ENCODE measurements around the gene MAFF.

The MAFF gene

GRCh38 chr22:38203090-38203810 is 1.5 kb downstream of the MAFF start:
- peak overlapping the region; percentile 96 for H3K4me2 ChIP-seq (ENCODE audit: low read length)
- H3K36me3 ChIP-seq (ENCODE audit: control insufficient read depth in 1 of 2, insufficient read depth in 2 of 2, low read length in 2 of 2): peaks cover 0 to 7% of the 10 kb centered on the region in 2 experiments
- H3K79me1 ChIP-seq (ENCODE audit: low read length): peaks cover 17% of the 10 kb centered on the region
- H3K4me1 ChIP-seq (ENCODE audit: control insufficient read depth in 1 of 2, insufficient read depth in 2 of 2, low read length in 2 of 2): peaks cover 12% of the 10 kb centered on the region in 2 experiments
- H3K27ac ChIP-seq (ENCODE audit: low read depth, low read length): no peak overlapping the region
- peak overlapping the region; percentile 8 for H3K14ac ChIP-seq (ENCODE audit: low read length)
- peak overlapping the region; percentile 76 for H3K4ac ChIP-seq (ENCODE audit: low read depth, low read length)
- H2BK5ac ChIP-seq (ENCODE audit: low read depth, low read length, poor library complexity): no peak overlapping the region
- H4K8ac ChIP-seq (ENCODE audit: low read depth, low read length): peak overlapping the region; percentile 33
- H3K9ac ChIP-seq (ENCODE audit: low read length): peak overlapping the region; percentile 36
- H3K79me2 ChIP-seq (ENCODE audit: control insufficient read depth, insufficient read depth, low read length, poor library complexity): peaks cover 11% of the 10 kb centered on the region
- no peak overlapping the region for H4K12ac ChIP-seq (ENCODE audit: low read depth, low read length)
- H3K23ac ChIP-seq (ENCODE audit: low read length): no peak overlapping the region
- no peak overlapping the region for H2BK12ac ChIP-seq (ENCODE audit: low read length)
- H3K18ac ChIP-seq (ENCODE audit: low read length): peak overlapping the region; percentile 83
- peak overlapping the region; percentile 88 for H3K4me3 ChIP-seq (ENCODE audit: low read depth, low read length)
- H2AFZ ChIP-seq (ENCODE audit: insufficient read depth, low read length, poor library complexity): peak overlapping the region; percentile 33
- peak overlapping the region; percentile 33 for H4K91ac ChIP-seq (ENCODE audit: low read depth, low read length)
- WGBS (ENCODE audit: extremely low coverage, insufficient coverage, insufficient read length): no CpG with 5 or more reads among the region's 19 CpGs
- no peak overlapping the region for H2AK5ac ChIP-seq (ENCODE audit: low read length)
- H2BK120ac ChIP-seq (ENCODE audit: insufficient read depth, low read length, poor library complexity): no peak overlapping the region
- no peaks in the 10 kb centered on the region for H3K27me3 ChIP-seq (ENCODE audit: insufficient read depth, low read length)
- no peaks in the 10 kb centered on the region for H3K9me3 ChIP-seq (ENCODE audit: insufficient read depth, low read depth, low read length)
- peak in 1 of 2 donors; percentile 60 for DNase-seq

DNA sequence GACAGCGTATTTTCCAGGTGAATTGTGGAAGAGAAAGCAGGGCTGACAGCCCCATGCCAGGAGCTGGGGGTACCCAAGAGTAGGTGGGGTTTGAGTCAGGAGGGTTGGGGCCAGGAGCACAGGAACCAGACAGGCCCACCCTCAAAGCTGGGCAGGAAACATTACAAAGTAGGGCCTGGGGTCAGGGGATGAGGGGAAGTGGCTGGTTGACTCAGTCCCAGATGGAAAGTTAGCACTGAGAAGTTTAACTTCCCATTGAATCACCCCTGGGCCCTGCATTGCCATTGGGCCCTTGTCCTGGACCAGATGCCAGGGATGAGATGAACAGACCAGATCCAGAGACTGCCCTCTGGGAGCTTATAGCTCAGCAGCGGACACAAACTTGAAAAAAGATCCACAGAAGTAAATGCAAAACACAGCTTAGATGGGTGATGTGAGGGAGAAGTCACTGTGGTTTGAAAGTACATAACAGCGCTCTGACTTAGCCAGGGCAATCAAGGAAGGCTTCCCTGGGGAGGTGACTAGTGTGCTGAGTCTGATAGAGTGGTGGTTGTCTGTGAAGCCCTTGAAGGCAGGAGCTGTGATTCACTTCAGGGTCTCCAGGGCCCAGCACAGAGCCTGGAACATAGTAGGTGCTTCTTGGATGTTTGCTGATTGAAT is 2.2 kb downstream of the MAFF start:
- DNase-seq: peak in 1 of 2 donors; percentile 30
- peak overlapping the region; percentile 96 for H3K4me2 ChIP-seq (ENCODE audit: low read length)
- no peak overlapping the region for H3K23ac ChIP-seq (ENCODE audit: low read length)
- no peak overlapping the region for H2BK120ac ChIP-seq (ENCODE audit: insufficient read depth, low read length, poor library complexity)
- H4K12ac ChIP-seq (ENCODE audit: low read depth, low read length): no peak overlapping the region
- no peaks in the 10 kb centered on the region for H3K27me3 ChIP-seq (ENCODE audit: insufficient read depth, low read length)
- H3K14ac ChIP-seq (ENCODE audit: low read length): no peak overlapping the region
- H4K8ac ChIP-seq (ENCODE audit: low read depth, low read length): no peak overlapping the region
- H3K27ac ChIP-seq (ENCODE audit: low read depth, low read length): no peak overlapping the region
- peaks cover 12% of the 10 kb centered on the region in 2 experiments for H3K4me1 ChIP-seq (ENCODE audit: control insufficient read depth in 1 of 2, insufficient read depth in 2 of 2, low read length in 2 of 2)
- H3K4ac ChIP-seq (ENCODE audit: low read depth, low read length): peak overlapping the region; percentile 76
- H2AFZ ChIP-seq (ENCODE audit: insufficient read depth, low read length, poor library complexity): no peak overlapping the region
- peaks cover 13% of the 10 kb centered on the region for H3K79me2 ChIP-seq (ENCODE audit: control insufficient read depth, insufficient read depth, low read length, poor library complexity)
- no peak overlapping the region for H3K4me3 ChIP-seq (ENCODE audit: low read depth, low read length)
- peaks cover 17% of the 10 kb centered on the region for H3K79me1 ChIP-seq (ENCODE audit: low read length)
- no peak overlapping the region for H2BK5ac ChIP-seq (ENCODE audit: low read depth, low read length, poor library complexity)
- H3K18ac ChIP-seq (ENCODE audit: low read length): no peak overlapping the region
- no peaks in the 10 kb centered on the region for H3K9me3 ChIP-seq (ENCODE audit: insufficient read depth, low read depth, low read length)
- H3K36me3 ChIP-seq (ENCODE audit: control insufficient read depth in 1 of 2, insufficient read depth in 2 of 2, low read length in 2 of 2): peaks cover 0 to 10% of the 10 kb centered on the region in 2 experiments
- H2BK12ac ChIP-seq (ENCODE audit: low read length): no peak overlapping the region
- no peak overlapping the region for H3K9ac ChIP-seq (ENCODE audit: low read length)
- WGBS (ENCODE audit: extremely low coverage, insufficient coverage, insufficient read length): no CpG with 5 or more reads among the region's 3 CpGs
- H2AK5ac ChIP-seq (ENCODE audit: low read length): no peak overlapping the region
- no peak overlapping the region for H4K91ac ChIP-seq (ENCODE audit: low read depth, low read length)

DNA sequence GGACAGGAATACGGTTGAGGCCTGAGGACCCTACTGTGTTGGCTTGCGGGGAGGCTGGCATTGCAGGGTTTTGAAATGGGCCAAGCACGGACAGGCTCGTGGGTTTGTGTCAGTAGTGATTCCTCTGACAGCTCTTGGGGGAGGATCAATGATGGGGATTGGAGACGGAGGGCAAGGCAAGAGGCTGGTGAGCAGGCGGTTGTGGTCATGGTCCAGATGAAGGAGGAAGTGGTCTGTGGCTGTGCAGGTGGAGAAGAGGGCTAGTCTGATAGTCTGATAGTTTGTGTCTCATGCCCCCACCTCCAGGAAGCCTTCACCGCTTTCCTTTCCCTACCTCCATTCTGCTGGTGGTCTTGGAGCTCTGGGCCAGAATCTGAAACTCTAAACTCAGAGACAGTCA is 3.0 kb downstream of the MAFF start:
- Histone ChIP-seq H2AK5ac (ENCODE audit: low read length) (no peak overlapping the region), H3K4me2 (ENCODE audit: low read length) (no peak overlapping the region), H4K91ac (ENCODE audit: low read depth, low read length) (no peak overlapping the region), H4K8ac (ENCODE audit: low read depth, low read length) (no peak overlapping the region), H2BK5ac (ENCODE audit: low read depth, low read length, poor library complexity) (no peak overlapping the region), H3K9me3 (ENCODE audit: insufficient read depth, low read depth, low read length) (no peaks in the 10 kb centered on the region), H2AFZ (ENCODE audit: insufficient read depth, low read length, poor library complexity) (no peak overlapping the region), H3K27me3 (ENCODE audit: insufficient read depth, low read length) (no peaks in the 10 kb centered on the region), H3K79me2 (ENCODE audit: control insufficient read depth, insufficient read depth, low read length, poor library complexity) (peaks cover 13% of the 10 kb centered on the region), H3K36me3 (ENCODE audit: control insufficient read depth in 1 of 2, insufficient read depth in 2 of 2, low read length in 2 of 2) (peaks cover 0 to 10% of the 10 kb centered on the region in 2 experiments), H3K4me1 (ENCODE audit: control insufficient read depth in 1 of 2, insufficient read depth in 2 of 2, low read length in 2 of 2) (peaks cover 12% of the 10 kb centered on the region in 2 experiments), H2BK120ac (ENCODE audit: insufficient read depth, low read length, poor library complexity) (no peak overlapping the region), H2BK12ac (ENCODE audit: low read length) (no peak overlapping the region), H3K79me1 (ENCODE audit: low read length) (peaks cover 17% of the 10 kb centered on the region), H4K12ac (ENCODE audit: low read depth, low read length) (no peak overlapping the region), H3K4me3 (ENCODE audit: low read depth, low read length) (no peak overlapping the region), H3K23ac (ENCODE audit: low read length) (no peak overlapping the region), H3K9ac (ENCODE audit: low read length) (no peak overlapping the region), H3K18ac (ENCODE audit: low read length) (no peak overlapping the region), H3K14ac (ENCODE audit: low read length) (no peak overlapping the region), H3K27ac (ENCODE audit: low read depth, low read length) (no peak overlapping the region), H3K4ac (ENCODE audit: low read depth, low read length) (peak overlapping the region; percentile 39)
- peak in 1 of 2 donors; percentile 8 for DNase-seq
- WGBS (ENCODE audit: extremely low coverage, insufficient coverage, insufficient read length): no CpG with 5 or more reads among the region's 7 CpGs

GRCh38 chr22:38205261-38206128 is 3.7 kb downstream of the MAFF start:
- Histone ChIP-seq H2AK5ac (ENCODE audit: low read length) (no peak overlapping the region), H2BK120ac (ENCODE audit: insufficient read depth, low read length, poor library complexity) (no peak overlapping the region), H3K79me2 (ENCODE audit: control insufficient read depth, insufficient read depth, low read length, poor library complexity) (peaks cover 13% of the 10 kb centered on the region), H4K91ac (ENCODE audit: low read depth, low read length) (no peak overlapping the region), H4K8ac (ENCODE audit: low read depth, low read length) (no peak overlapping the region), H3K27ac (ENCODE audit: low read depth, low read length) (no peak overlapping the region), H3K36me3 (ENCODE audit: control insufficient read depth in 1 of 2, insufficient read depth in 2 of 2, low read length in 2 of 2) (peaks cover 2 to 10% of the 10 kb centered on the region in 2 experiments), H2BK5ac (ENCODE audit: low read depth, low read length, poor library complexity) (no peak overlapping the region), H3K14ac (ENCODE audit: low read length) (no peak overlapping the region), H4K12ac (ENCODE audit: low read depth, low read length) (no peak overlapping the region), H3K27me3 (ENCODE audit: insufficient read depth, low read length) (no peaks in the 10 kb centered on the region), H3K9me3 (ENCODE audit: insufficient read depth, low read depth, low read length) (no peaks in the 10 kb centered on the region), H2BK12ac (ENCODE audit: low read length) (no peak overlapping the region), H3K9ac (ENCODE audit: low read length) (no peak overlapping the region), H3K4me2 (ENCODE audit: low read length) (no peak overlapping the region), H3K23ac (ENCODE audit: low read length) (no peak overlapping the region), H3K18ac (ENCODE audit: low read length) (no peak overlapping the region), H2AFZ (ENCODE audit: insufficient read depth, low read length, poor library complexity) (no peak overlapping the region), H3K4ac (ENCODE audit: low read depth, low read length) (peak overlapping the region; percentile 9), H3K4me1 (ENCODE audit: control insufficient read depth in 1 of 2, insufficient read depth in 2 of 2, low read length in 2 of 2) (peaks cover 12% of the 10 kb centered on the region in 2 experiments), H3K4me3 (ENCODE audit: low read depth, low read length) (no peak overlapping the region), H3K79me1 (ENCODE audit: low read length) (peaks cover 17% of the 10 kb centered on the region)
- DNase-seq: peak in 1 of 2 donors; percentile 29
- WGBS (ENCODE audit: extremely low coverage, insufficient coverage, insufficient read length): no CpG with 5 or more reads among the region's 15 CpGs
